ENCODE results near the gene CPSF4L. TPM values are rescaled to one million over a fixed set of nuclear protein-coding genes. Genes with fewer than 3 reads are reported as not detected.

The CPSF4L gene
- total RNA-seq, 2 experiments from 2014 or later, result not detected

DNA sequence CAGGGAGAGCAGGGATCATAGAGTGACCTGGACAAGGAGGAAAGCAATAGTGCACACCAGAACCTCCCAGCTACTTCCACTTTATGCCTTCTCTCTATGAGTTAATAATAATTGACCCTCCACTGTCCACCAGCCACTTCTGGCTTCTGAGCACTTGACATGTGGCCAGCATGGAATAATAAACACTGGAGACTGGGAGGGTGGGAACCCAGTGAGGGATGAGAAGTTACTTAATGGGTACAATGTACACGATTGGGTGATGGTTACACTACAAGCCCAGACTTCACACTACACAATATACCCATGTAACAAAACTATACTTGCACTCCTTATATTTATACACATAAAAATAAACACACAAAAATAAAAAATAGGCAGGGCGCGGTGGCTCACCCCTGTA is 38.7 kb upstream of the CPSF4L start:
- peaks cover 8% of the 10 kb centered on the region for H3K27me3 Mint-ChIP-seq
- POLR2A ChIA-PET, result no interaction called here

GRCh38 chr17:73297934-73298861 is 36.5 kb upstream of the CPSF4L start:
- POLR2A ChIA-PET, result interaction anchor here (0.6 kb wide), 1 partner anchor 84 kb away, joined by 3 read pairs; no protein-coding TSS in a partner anchor
- H3K36me3 Mint-ChIP-seq (ENCODE audit: low read depth), result no peaks in the 10 kb centered on the region
- DNase-seq, result no peak
- CTCF ChIA-PET, result interaction anchor here (0.6 to 1.7 kb wide), 3 partner anchors 13 to 392 kb away, joined by 3 to 6 read pairs (median 4); no protein-coding TSS in a partner anchor
- peaks cover 2% of the 10 kb centered on the region for H3K4me1 Mint-ChIP-seq
- no peaks in the 10 kb centered on the region for H3K9me3 Mint-ChIP-seq
- peaks cover 6% of the 10 kb centered on the region for H3K27me3 Mint-ChIP-seq
- H3K4me3 Mint-ChIP-seq, result no peak overlapping the region
- H3K27ac Mint-ChIP-seq, result peak overlapping the region; percentile 5

More for the DNA sequence above, 38.7 kb upstream of the CPSF4L start:
- no peak overlapping the region for H3K27ac Mint-ChIP-seq
- no peaks in the 10 kb centered on the region for H3K36me3 Mint-ChIP-seq (ENCODE audit: low read depth)
- H3K4me3 Mint-ChIP-seq, result no peak overlapping the region
- CTCF ChIA-PET, result interaction anchor here (0.7 kb wide), 1 partner anchor 57 kb away, joined by 3 read pairs; no protein-coding TSS in a partner anchor
- H3K9me3 Mint-ChIP-seq, result no peaks in the 10 kb centered on the region
- no peak for DNase-seq
- H3K4me1 Mint-ChIP-seq, result peaks cover 2% of the 10 kb centered on the region

DNA sequence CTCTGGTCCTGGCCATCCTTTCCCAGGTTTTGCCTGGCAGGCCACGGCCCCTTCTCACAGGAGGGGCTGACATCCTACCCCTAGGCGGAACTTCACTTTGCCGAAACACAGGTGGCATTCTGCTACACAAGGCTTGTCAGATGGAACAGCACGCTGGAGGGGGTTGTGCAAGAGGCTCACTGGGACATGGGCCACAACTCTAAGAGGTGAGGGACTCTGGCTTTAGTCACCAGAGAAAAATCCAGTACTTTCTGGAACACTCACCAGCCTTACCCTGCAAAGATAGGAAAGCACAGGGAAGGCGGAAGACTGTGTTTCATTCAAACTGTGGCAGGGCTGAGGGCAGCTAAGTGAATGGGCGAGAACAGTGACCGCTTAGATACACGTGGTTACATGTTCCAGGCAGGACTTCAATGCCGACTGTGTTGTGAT is 31.8 kb upstream of the CPSF4L start:
- Mint-ChIP-seq H3K9me3 (no peaks in the 10 kb centered on the region), H3K36me3 (ENCODE audit: low read depth) (no peaks in the 10 kb centered on the region), H3K4me1 (peaks cover 28% of the 10 kb centered on the region), H3K27me3 (peaks cover 6% of the 10 kb centered on the region), H3K27ac (no peak overlapping the region), H3K4me3 (no peak overlapping the region)
- POLR2A ChIA-PET, result no interaction called here
- no peak for DNase-seq
- CTCF ChIA-PET, result no interaction called here

- CTCF ChIA-PET, result no interaction called here
- Mint-ChIP-seq H3K4me1 (peaks cover 28% of the 10 kb centered on the region), H3K4me3 (no peak overlapping the region), H3K27me3 (peaks cover 2% of the 10 kb centered on the region), H3K36me3 (ENCODE audit: low read depth) (no peaks in the 10 kb centered on the region), H3K9me3 (no peaks in the 10 kb centered on the region), H3K27ac (no peak overlapping the region)
- DNase-seq, result no peak
- POLR2A ChIA-PET, result no interaction called here
Measured at GRCh38 chr17:73293031-73293430, 31.4 kb upstream of the CPSF4L start.

- Mint-ChIP-seq H3K36me3 (ENCODE audit: low read depth) (no peaks in the 10 kb centered on the region), H3K9me3 (no peaks in the 10 kb centered on the region), H3K27me3 (no peaks in the 10 kb centered on the region), H3K27ac (no peak overlapping the region), H3K4me1 (peaks cover 26% of the 10 kb centered on the region), H3K4me3 (no peak overlapping the region)
- POLR2A ChIA-PET, result no interaction called here
- CTCF ChIA-PET, result interaction anchor here (1.5 kb wide), 1 partner anchor 15 kb away, joined by 3 read pairs; no protein-coding TSS in a partner anchor
- DNase-seq, result no peak
Measured at GRCh38 chr17:73292031-73292531, 30.4 kb upstream of the CPSF4L start.

DNA sequence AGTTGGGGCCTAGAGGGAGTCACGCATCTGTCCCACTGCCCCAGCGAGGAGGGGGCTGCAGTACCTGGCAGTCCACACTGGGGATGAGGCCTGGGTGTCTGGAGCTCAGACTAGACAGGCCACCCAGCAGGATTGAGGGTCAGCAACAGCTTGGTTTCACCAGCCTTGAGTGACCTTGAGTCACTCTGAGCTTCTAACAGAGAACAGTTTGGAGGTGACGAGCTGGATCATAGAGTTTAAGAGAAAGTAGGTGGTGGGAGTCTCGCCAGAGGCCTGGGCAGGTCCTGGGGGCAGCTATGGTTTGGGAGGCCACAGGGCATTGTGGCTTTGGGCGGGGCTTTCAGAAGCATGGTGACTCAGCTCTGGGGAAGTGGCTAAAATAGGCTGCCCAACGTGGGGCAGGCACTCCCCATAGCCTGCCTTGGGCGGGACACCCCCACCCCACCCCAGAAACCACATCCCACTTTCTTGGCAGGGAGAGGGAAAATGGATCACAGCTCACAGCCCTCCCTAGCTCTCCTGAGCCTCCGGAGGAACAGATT is 29.7 kb upstream of the CPSF4L start:
- DNase-seq, result no peak
- Mint-ChIP-seq H3K4me3 (no peak overlapping the region), H3K4me1 (peaks cover 26% of the 10 kb centered on the region), H3K27me3 (no peaks in the 10 kb centered on the region), H3K27ac (peak overlapping the region; percentile 55), H3K36me3 (ENCODE audit: low read depth) (no peaks in the 10 kb centered on the region), H3K9me3 (no peaks in the 10 kb centered on the region)
- POLR2A ChIA-PET, result no interaction called here
- CTCF ChIA-PET, result interaction anchor here (0.6 to 1.5 kb wide), 3 partner anchors 16 to 1028 kb away, joined by 3 read pairs; no protein-coding TSS in a partner anchor

DNA sequence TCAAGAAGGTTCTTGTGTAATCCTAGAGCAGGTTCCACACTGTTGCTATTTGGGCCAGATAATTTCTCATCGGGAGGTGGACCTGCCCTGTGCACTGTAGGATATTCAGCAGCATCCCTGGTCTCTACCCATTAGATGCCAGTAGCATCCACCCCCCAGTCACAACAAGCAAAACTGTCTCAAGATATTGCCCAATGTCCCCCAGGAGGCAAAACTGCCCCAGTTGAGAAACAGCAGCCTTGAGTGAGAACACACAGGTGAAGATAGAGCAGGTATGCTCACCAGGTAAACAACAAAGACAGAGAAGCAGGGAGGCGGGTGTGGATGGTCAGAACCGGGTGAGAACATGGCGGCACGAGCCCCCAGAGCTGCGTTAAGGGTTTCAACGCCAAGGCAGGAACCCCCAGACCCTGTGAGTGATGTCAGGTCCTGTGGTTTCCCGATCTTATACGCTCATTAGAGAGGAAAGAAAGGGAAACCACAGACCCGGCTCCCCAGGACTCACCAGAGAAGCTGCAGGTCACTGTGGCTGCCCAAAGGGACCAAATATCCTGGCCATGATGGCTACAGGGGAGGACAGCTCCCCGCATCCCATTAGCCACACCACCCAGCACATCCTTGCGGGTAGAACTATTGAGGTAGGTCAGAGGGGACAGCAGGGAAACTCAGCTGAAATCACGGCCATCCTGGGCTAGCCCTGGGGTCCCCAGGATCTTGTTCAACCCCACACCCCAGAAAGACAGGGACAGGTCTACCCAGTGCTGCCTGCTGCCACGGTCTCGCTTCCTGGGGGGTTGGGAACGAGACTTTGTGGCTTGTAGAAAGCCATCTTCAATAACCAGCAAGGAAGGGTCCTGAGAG is 28.9 kb upstream of the CPSF4L start:
- H3K27me3 Mint-ChIP-seq, result no peaks in the 10 kb centered on the region
- CTCF ChIA-PET, result interaction anchor here (0.5 to 1.5 kb wide), 4 partner anchors 16 to 1029 kb away, joined by 3 read pairs; no protein-coding TSS in a partner anchor
- peaks cover 26% of the 10 kb centered on the region for H3K4me1 Mint-ChIP-seq
- H3K9me3 Mint-ChIP-seq, result no peaks in the 10 kb centered on the region
- no peak overlapping the region for H3K4me3 Mint-ChIP-seq
- no peaks in the 10 kb centered on the region for H3K36me3 Mint-ChIP-seq (ENCODE audit: low read depth)
- no peak for DNase-seq
- H3K27ac Mint-ChIP-seq, result no peak overlapping the region
- POLR2A ChIA-PET, result no interaction called here

DNA sequence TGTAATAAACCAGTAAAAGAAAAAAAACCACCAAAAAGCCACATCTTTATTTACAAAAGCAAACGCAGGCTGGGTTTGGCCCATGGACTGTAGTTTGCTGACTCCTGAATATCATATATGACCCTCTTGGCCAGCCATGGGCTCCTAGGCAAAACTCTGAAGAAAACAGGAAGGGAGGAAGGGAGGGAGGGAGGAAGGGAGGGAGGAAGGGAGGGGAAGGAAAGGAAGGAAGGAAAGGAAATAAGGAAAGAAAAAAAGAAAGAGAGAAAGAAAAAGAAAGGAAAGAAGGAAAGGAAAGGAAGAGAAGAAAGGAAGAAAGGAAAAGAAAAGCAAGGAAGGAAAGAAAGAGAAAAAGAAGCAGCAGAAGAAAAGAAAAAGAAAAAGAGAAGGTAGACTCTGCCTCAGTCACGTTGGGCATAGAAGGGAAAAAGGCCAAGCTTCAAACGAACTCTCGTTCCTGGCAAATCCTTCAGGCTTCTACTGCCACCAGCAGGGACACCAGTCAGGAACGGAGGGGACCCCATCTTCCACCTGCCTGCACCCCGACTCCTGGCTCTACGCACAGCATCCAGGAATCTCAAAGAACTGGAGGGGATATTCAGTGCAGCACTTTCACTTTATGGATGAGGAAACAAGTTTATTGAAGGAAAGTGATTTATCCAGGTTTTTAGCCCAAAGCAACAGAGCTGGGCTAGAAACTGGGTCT is 28.0 kb upstream of the CPSF4L start:
- Mint-ChIP-seq H3K4me1 (peaks cover 26% of the 10 kb centered on the region), H3K27ac (peak overlapping the region; percentile 46), H3K4me3 (no peak overlapping the region), H3K9me3 (no peaks in the 10 kb centered on the region), H3K27me3 (no peaks in the 10 kb centered on the region), H3K36me3 (ENCODE audit: low read depth) (no peaks in the 10 kb centered on the region)
- POLR2A ChIA-PET, result no interaction called here
- no peak for DNase-seq
- CTCF ChIA-PET, result interaction anchor here (0.5 kb wide), 1 partner anchor 69 kb away, joined by 3 read pairs; no protein-coding TSS in a partner anchor

DNA sequence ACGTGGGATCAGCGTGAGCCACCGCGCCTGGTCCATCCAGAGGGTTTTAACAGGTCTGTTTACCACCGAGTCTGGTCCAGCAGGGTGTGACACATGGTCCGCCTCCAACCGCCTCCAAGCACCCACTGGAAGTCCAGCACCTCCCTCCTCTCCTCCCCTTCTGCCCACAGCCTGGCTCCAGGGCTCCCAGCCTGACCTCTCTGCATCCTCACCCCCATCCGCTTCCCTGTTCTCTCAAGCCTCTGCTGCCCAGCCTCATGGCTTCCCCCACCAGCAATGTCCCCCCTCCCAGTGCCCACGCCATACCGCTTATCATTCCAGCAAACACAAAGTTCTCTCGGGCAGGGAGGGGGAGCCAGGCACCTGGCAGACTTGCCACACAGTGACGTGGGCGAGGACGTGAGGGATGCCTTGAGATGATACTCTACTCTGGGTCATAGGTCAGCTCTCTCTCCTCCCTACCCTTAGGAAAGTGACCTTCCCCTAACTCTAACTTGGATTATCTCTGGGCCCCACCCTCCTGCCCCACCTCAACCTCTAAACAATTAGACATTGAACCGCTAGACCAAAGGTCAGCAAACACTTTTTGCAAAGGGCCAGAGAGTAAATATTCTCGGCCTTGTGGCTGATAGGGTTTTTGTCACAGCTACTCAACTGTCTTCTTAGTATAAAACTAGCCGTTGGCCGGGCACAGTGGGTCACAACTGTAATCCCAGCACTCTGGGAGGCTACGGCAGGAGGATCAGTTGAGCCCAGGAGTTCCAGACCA is 27.0 kb upstream of the CPSF4L start:
- no peaks in the 10 kb centered on the region for H3K36me3 Mint-ChIP-seq (ENCODE audit: low read depth)
- CTCF ChIA-PET, result no interaction called here
- H3K4me1 Mint-ChIP-seq, result peaks cover 26% of the 10 kb centered on the region
- no peak overlapping the region for H3K27ac Mint-ChIP-seq
- no peak overlapping the region for H3K4me3 Mint-ChIP-seq
- H3K27me3 Mint-ChIP-seq, result no peaks in the 10 kb centered on the region
- POLR2A ChIA-PET, result no interaction called here
- DNase-seq, result no peak
- no peaks in the 10 kb centered on the region for H3K9me3 Mint-ChIP-seq

- ChIA-PET CTCF (interaction anchor here (0.5 kb wide), 1 partner anchor 17 kb away, joined by 3 read pairs; no protein-coding TSS in a partner anchor), POLR2A (no interaction called here)
- Mint-ChIP-seq H3K27me3 (no peaks in the 10 kb centered on the region), H3K4me1 (peaks cover 22% of the 10 kb centered on the region), H3K27ac (no peak overlapping the region), H3K36me3 (ENCODE audit: low read depth) (no peaks in the 10 kb centered on the region), H3K9me3 (no peaks in the 10 kb centered on the region), H3K4me3 (no peak overlapping the region)
- DNase-seq, result no peak
Measured at GRCh38 chr17:73286863-73287296, 25.2 kb upstream of the CPSF4L start.

- Mint-ChIP-seq H3K36me3 (ENCODE audit: low read depth) (no peaks in the 10 kb centered on the region), H3K27me3 (no peaks in the 10 kb centered on the region), H3K27ac (no peak overlapping the region), H3K9me3 (no peaks in the 10 kb centered on the region), H3K4me3 (no peak overlapping the region), H3K4me1 (peaks cover 15% of the 10 kb centered on the region)
- POLR2A ChIA-PET, result no interaction called here
- no peak for DNase-seq
- CTCF ChIA-PET, result no interaction called here
Measured at GRCh38 chr17:73285916-73286862, 24.5 kb upstream of the CPSF4L start.

Data from activated CD4-positive, alpha-beta T cell treated with anti-CD3 and anti-CD28 coated beads, Interleukin-2, amount 10 ng/mL, durations not matched to agents 7 days and 5 days (primary cell).